HG03432 (cell line): ENCODE results near the gene ECSIT.
"Not testable (repeated sequence)": the region's sequence is repeated elsewhere in the genome, so short reads cannot be mapped to it uniquely, and the experiment has no call there.

ENCODE experiments used
- ATAC-seq: cut with Tn5 transposase; IDR thresholded peaks from one replicate; pipeline ENCODE4 v1.9.1; 2021; ENCODE audit warnings: mild to moderate bottlenecking, moderate library complexity; ENCODE audit not compliant: unreplicated experiment

ECSIT gene

GRCh38 chr19:11528551-11529341 lies at the start of gene ECSIT:
ECSIT (minus strand) TSS chr19:11529134; CDS start chr19:11519170, 9,964 bp downstream.
- peak; percentile 93 for ATAC-seq

- ATAC-seq, result no peak
These were observed 48.7 kb upstream of the ECSIT start, which contains the start of gene ACP5 for GRCh38 chr19:11577451-11578257. ACP5 (minus strand) TSS chr19:11577645; CDS start chr19:11577317, 328 bp downstream.

- ATAC-seq, result no peak
These were observed 47.3 kb upstream of the ECSIT start for GRCh38 chr19:11576227-11576626.

GRCh38 chr19:11574689-11575088 lies 45.8 kb upstream of the ECSIT start:
- no peak for ATAC-seq

- ATAC-seq, result not testable (repeated sequence)
These were observed 44.8 kb upstream of the ECSIT start for GRCh38 chr19:11573763-11574162.

GRCh38 chr19:11573354-11573753 lies 44.4 kb upstream of the ECSIT start:
- ATAC-seq, result not testable (repeated sequence)

- ATAC-seq, result no peak
These were observed 41.1 kb upstream of the ECSIT start for GRCh38 chr19:11570039-11570462.

GRCh38 chr19:11566164-11566563 lies 37.2 kb upstream of the ECSIT start:
- ATAC-seq, result no peak

GRCh38 chr19:11565649-11565980 lies 36.7 kb upstream of the ECSIT start:
- ATAC-seq, result not testable (repeated sequence)

GRCh38 chr19:11564082-11564807 lies 35.3 kb upstream of the ECSIT start:
- ATAC-seq, result not testable (repeated sequence)

- ATAC-seq, result no peak
These were observed 34.6 kb upstream of the ECSIT start for GRCh38 chr19:11563532-11563931.

- ATAC-seq, result no peak
These were observed 31.6 kb upstream of the ECSIT start for GRCh38 chr19:11560404-11561051.

GRCh38 chr19:11558881-11559828 lies 30.2 kb upstream of the ECSIT start, which contains the start of gene ELOF1:
ELOF1 (minus strand) TSS chr19:11559230; CDS start chr19:11554347, 4,883 bp downstream.
- peak; percentile 78 for ATAC-seq

GRCh38 chr19:11556634-11557420 lies 27.9 kb upstream of the ECSIT start:
- ATAC-seq, result no peak

- ATAC-seq, result no peak
These were observed 26.3 kb upstream of the ECSIT start for GRCh38 chr19:11555246-11555645.

GRCh38 chr19:11554160-11554559 lies 25.2 kb upstream of the ECSIT start:
- ATAC-seq, result no peak

GRCh38 chr19:11552666-11553372 lies 23.9 kb upstream of the ECSIT start:
- no peak for ATAC-seq

GRCh38 chr19:11551603-11552235 lies 22.8 kb upstream of the ECSIT start:
- no peak for ATAC-seq
